Kidney capillary endothelial cell (primary cell): ENCODE results near the gene HS3ST4.
A peak's percentile ranks its signal among the peaks of the same experiment; 100 is the strongest.

Experiments
- DNase-seq: peaks from one replicate; pipeline ENCODE4 v3.0.0-alpha.2; 2018; ENCODE audit warnings: low spot score

HS3ST4 gene

GRCh38 chr16:25691519-25692091, at the start of gene HS3ST4:
HS3ST4 (plus strand) TSS chr16:25691959.
- DNase-seq, result no peak

DNA sequence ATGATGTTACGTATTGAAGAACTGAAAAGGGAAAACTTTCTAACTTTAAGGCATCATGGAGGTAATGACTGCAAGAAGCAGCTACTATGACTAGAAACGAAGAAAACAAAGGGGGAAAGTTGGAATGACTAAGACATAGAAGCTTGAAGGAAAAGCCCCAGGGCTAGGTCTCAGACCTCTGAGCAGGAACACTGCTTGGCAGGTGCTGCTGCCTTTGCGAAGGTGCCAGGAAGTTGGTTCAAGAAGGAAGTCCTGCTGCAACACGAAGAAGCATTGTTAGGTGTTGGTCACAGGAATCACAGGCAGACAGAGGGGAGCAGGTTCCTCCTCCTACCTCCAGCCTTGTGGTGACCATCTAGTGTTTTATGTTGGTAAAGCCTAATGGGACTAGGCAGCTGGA, 48.1 kb upstream of the HS3ST4 start:
- no peak for DNase-seq

GRCh38 chr16:25656639-25657038, 35.1 kb upstream of the HS3ST4 start:
- DNase-seq, result no peak

GRCh38 chr16:25676820-25677219, 14.9 kb upstream of the HS3ST4 start:
- no peak for DNase-seq

DNA sequence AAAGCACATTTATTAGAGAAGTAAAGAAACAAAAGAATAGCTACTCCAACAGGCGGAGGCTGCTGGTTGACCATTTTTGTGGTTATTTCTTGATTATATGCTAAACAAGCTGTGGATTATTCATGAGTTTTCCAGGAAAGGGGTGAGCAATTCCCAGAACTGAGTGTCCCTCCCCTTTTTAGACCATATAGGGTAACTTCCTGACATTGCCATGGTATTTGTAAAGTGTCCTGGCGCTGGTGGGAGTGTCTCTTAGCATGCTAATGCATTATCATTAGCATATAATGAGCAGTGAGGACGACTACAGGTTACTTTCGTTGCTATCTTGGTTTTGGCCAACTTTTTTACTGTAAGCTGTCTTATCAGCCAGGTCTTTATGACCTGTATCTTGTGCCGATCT, 12.2 kb upstream of the HS3ST4 start:
- DNase-seq, result no peak

DNA sequence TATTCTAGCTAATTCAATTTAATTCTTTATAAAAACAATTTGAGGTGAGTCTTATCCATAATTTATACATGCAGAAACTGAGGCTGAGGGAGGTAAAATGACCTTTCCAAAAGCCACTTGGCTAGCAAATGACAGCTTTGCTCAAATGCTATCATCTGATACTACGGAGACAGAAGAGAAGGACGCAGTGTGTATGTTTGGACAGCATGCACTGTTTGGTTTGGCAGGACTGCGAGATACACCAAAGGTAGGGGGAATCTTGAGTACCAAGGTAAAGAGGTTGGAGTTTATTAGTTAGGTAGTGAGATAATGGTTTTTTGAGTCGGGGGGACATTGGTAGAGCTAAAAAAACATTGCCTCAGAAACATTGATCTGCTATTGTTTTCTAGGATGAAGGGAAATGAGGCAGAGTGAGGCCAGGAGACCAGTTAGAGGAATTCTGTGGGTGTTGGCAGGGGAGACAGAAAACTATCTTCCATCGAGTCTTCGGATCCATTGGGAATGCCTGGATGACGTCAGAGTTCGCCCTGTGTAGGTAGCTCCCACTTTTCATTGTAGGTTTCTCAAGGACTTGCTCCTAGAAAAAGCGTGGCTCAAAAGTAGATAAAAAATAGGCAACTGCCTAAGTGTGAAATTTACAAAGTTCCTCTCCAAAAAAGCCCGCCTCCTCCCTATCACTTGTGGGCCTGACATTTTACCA, 2.5 kb upstream of the HS3ST4 start:
- no peak for DNase-seq

DNA sequence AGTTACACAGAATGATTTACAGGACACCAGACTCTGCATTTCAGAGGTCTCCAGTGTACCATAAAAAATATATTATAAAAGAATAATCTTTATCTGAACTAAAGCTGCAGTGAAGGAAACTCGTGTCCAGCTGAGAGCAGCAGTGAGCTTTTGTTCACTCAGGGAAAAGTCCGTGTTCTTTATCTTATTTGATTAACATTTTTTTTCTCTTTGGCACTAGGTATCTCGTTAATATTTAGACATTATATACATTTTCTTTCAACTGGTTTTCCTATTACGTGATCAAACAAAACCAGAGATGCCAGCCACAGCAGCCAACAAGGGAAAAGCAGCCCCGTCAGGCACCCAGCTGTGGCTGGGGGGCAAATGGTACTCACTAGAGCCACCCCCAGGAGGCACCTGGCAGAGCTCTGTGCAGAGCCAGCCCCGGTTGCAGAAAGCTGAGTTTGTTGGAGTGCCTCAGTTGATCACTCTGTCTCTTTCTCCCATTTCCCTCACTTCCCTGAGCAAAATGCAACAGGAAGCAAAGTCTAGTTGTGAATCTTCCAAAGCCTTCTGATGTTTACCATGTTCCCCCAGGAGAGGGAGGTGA, 1.1 kb upstream of the HS3ST4 start:
- DNase-seq, result no peak

- no peak for DNase-seq
Observed at GRCh38 chr16:25692351-25692741, 587 bp downstream of the HS3ST4 start.

DNA sequence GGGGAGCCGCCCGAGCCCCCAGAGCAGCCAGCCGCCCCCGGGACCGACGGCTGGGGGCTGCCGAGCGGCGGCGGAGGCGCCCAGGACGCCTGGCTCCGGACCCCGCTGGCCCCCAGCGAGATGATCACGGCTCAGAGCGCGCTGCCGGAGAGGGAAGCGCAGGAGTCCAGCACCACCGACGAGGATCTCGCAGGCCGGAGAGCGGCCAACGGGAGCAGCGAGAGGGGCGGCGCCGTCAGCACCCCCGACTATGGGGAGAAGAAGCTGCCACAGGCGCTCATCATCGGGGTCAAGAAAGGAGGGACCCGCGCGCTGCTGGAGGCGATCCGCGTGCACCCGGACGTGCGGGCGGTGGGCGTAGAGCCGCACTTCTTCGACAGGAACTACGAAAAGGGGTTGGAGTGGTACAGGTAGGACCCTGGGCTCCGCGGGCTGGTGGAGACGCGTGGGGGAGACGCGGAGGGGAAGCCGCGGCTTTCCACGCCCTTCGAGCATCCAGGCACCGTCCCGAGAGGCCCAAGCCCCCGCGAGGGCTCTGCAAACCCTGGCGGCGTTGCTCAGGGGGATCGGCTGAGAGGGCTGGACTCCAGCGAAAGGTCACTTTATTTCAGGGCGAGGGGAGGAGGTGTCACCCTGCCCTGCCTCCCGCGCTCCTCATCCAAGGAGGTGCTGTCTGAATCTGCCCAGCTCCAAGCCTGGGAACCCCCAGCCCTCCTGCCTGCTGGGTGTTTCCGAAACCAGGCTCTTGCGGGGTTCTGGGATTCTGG, 1.2 kb downstream of the HS3ST4 start:
- DNase-seq, result no peak

DNA sequence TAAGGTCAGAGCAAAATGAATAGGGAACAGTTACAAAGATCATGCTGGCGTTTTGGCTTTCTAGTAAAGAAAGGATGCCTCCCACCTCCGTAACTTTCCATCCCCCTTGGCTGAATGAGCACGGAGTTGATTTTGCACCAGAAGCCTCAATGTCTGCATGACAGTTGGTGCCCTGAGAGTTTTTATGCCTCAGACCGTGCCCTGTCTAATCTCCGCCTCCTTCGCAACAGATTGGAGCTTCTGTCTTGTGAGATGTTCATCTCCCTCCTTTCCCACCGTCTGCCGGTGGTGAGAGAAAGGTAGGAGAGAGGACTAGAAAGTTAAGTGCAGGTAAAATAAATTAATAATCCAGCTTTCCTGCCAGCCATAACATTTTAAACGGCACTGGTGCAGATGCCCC, 1.9 kb downstream of the HS3ST4 start:
- no peak for DNase-seq

DNA sequence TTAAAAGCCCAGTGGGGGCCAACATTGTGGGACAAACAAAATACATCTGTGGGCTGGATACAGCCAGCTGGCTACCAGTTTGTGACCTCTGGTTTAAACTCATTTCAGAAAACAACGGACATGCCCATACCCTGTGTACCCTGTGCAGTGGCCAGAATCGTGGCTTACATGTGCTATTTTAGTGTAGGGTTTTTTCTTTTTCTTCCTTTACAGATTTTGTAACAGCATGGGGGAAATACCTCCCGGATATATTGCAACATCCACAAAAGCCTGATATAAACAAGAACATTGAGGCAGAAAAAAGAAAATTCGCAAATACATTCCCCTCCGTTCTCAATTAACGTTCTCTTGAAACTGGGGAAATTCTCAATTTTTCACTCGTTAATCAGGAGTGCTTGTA, 7.3 kb downstream of the HS3ST4 start:
- no peak for DNase-seq

DNA sequence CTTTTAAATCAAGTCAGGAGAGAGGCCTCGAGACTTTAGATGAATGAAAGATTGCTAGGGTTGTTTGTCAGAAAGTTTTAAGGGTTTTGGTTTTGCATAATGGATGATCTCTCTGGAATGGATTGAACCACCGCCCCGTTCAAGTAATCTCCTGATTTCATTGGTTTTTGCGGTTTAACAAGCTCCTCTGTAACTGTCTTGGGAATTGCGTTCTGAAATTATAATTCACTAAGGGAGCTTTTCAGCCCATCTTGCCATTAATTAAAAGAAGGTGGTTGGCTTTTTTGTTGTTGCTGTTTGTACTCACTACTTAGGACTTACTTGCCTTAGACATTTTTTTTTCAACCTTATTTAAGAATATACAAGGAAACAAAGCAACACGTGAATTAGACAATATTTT, 8.8 kb downstream of the HS3ST4 start:
- no peak for DNase-seq

DNA sequence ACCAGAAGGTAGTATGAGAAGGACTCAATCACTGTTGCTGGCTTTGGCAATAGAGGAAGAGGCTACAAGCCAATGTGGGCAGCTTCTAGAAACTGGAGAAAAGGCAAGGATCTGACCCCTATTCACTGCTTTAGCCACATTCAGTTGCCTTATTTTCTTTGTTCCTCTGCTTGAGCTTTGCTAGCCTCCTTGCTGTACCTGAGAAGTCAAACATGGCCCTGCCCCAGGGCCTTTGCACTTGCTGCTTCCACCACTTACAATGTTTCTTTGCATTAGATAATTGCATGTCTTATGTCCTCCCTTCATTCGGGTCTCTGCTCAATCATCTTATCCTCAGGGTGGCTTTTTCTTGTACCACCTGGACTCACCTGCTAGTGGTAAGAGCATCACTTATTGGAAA, 15.8 kb downstream of the HS3ST4 start:
- DNase-seq, result no peak

DNA sequence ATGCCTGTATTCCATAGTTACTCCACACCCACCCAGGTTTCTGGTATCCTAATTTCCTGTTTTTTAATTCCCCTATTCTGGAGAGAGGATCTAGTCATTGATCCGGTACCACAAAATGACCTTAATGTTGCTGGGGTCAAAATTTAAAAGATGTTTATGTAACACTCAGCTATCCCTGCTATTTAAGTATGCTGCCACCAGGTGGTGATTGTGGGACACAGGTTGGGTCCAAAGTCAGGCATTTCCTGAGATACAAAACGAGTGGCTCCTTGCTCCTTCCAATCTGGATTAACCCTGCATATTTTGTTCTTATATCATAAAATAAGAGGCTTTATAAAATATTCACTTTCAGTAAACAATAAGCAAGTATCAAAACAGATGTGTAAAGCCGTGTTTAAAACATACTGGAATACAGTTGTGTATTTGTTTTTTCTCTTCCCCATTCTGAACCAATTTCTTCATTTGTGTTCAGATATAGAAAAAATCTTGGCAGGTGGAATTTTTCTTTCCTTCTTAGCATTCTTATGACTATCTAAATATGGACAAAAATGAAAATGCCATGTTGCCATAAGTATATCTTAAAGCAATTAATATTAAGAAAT, 16.3 kb downstream of the HS3ST4 start:
- DNase-seq, result peak; percentile 10

GRCh38 chr16:25709213-25709612, 17.5 kb downstream of the HS3ST4 start:
- DNase-seq, result no peak

DNA sequence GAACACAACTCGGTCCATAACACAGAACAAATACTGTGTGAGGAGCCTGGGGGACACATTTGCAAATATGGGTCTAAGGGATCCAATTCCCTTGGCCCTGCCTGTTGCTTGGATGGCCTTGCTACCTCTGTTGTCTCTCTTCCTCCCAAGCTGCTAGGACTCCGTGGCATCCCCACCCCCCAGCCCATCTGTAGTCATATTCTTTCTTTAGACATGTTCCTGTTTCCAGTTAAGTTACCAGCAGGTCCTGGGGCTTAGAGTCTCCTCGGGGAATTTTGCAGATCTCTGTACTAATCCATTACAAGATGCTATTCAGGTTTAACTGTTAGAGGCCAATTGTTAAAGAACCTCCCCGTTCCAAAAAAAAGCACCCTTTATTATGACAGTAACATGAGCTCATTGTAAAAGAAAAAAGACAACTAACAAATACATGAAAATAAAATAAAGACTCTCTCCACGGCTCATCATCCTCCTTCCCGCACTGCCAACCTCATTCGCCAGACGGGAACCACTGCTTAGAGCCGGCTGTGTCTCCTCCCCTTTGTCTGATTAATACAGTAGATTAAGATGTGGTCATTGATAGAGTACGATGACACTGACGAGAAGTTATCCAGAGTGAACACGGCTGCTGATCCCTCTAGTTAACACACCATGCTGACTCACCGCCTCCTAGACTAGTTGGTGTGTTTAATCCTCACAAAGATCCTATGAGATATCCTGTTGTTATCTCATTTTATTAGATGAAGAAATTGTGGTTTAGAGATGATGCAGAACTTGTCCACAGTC, 22.2 kb downstream of the HS3ST4 start:
- no peak for DNase-seq

DNA sequence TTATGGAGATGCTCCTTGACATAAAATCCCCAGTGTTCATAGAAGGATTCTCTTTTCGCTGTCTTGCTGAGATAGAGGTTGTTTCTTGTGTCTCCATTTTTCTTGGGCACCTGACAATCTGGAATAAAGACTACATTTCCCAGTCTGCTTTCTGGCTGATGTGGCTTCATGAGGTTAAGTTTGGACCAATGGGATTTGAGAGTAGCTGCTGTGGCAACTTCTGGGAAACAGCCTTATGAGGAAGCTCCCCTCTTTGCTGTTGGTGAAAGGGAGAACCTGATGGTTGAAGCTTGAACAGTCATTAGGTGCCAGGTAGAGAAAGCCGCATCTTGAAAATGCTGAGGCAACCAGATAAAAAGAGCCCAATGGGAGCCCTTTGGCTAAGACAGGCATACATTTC, 24.4 kb downstream of the HS3ST4 start:
- no peak for DNase-seq

GRCh38 chr16:25721439-25721838, 29.7 kb downstream of the HS3ST4 start:
- DNase-seq, result no peak

DNA sequence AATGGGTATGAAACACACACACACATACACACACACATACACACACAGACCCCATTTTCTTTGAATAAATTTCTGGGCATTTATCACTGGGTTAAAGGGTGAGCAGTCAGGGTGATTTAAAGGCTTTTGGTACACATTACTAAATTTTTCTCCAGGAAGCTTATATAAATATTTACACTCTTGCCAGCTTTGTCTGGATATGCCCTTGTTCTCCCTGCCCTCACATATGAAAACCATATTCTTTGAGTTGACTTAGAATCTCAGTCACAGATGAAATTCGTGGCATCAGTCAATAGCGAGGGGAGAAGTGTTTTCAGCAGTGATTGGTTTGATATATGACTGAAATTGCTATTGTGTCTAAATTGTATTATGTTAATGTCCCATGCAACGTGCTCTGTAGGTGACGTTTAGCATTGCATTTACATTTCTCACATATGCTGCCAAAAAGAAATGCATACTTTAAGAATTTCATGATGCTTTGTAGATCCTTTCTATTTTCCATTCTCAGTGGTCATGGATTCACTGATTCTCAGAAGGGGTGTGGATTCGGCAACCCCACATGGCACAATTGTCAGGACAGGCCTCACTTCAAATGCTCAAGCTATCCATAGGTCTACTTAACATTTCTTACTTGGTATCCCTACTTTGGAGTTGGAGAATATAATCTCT, 34.8 kb downstream of the HS3ST4 start:
- no peak for DNase-seq

DNA sequence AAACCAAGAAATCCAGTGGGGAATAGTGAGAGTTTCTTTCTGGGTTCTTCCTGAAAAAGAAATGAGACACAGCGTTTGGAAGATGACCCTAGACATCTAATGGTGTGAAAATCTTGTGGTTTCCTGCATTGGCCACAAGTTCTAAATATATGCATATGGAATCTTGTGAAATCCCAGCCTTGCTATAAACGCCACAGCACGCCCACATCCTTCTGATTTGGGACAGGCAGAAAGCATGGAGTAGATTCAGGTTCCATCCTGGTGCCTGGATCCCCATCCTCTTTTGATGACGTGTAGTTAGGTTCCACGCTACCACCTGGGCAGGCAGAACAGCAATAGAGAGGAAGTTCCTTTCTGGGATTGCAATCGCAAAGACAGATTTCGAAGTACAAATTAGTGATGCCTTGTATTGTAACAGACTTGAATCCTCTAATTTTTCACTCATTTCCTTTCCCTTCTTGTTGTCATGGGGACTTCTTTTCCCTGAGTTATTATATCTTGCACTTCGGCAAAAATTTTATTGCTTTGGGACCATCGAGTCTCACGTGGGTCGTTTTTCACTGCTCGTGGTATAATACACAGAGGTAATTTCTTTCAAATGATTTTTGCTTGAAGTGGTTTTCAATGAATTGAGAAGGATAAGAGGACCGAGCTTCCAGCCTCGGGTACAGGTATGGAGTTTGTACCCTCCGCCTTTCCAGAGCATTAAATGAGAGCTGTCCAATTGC, 37.6 kb downstream of the HS3ST4 start:
- DNase-seq, result no peak

DNA sequence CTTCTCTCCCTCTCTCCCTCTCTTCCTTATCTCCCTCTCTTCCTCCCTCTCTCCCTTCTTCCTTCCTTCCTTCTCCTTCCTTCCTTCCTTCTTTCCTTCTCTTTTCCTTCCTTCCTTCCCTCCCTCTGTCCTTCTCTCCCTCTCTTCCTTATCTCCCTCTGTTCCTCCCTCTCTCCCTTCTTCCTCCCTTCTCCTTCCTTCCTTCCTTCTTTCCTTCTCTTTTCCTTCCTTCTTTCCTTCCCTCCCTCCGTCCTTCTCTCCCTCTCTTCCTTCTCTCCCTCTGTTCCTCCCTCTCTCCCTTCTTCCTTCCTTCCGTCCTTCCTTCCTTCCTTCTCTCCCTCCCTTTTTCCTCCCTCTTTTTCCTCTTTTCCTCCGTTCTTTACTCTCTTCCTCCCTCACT, 38.6 kb downstream of the HS3ST4 start:
- DNase-seq, result no peak
